Spleen (tissue), 7 donors: ENCODE measurements around the gene PCYT1B.

Source experiments
- POLR2AphosphoS5 ChIP-seq, 3 donors: sonication (generic); formaldehyde crosslinking; IDR thresholded peaks; one replicate each; pipeline ENCODE4 v1.5.1; 2017; ENCODE audit warnings: antibody characterized with exemption in 3 of 3
- TF ChIP-seq, protein P1 (sequence below), 11 experiments: fragments of 200-600 bp in 7 of 11; fragments of 450-650 bp in 4 of 11; sonication (generic) in 4 of 11; IDR thresholded peaks in 8 of 11; conservative IDR thresholded peaks in 3 of 11; 1 replicate in 7 of 11; 2 replicates in 4 of 11; pipeline versions ENCODE4 v1.4.0 to v1.8.0; 2016 to 2021; ENCODE audit warnings: antibody characterized with exemption in 11 of 11, inconsistent platforms in 4 of 11, mild to moderate bottlenecking in 1 of 11
- donor health status: DM: no; HTN: no; CAD: no; lungs with moderate emphysema.
- donor health status: DM: no; HTN: no; CAD: no.
- donor health status: DM: no; HTN: no; CAD: no.

GRCh38 chrX:24575496-24575895 is 71.7 kb downstream of the PCYT1B start:
- TF ChIP-seq POLR2AphosphoS5 (IDR thresholded peaks at IDR 0.05), result no peak
- TF ChIP-seq, protein P1, sequence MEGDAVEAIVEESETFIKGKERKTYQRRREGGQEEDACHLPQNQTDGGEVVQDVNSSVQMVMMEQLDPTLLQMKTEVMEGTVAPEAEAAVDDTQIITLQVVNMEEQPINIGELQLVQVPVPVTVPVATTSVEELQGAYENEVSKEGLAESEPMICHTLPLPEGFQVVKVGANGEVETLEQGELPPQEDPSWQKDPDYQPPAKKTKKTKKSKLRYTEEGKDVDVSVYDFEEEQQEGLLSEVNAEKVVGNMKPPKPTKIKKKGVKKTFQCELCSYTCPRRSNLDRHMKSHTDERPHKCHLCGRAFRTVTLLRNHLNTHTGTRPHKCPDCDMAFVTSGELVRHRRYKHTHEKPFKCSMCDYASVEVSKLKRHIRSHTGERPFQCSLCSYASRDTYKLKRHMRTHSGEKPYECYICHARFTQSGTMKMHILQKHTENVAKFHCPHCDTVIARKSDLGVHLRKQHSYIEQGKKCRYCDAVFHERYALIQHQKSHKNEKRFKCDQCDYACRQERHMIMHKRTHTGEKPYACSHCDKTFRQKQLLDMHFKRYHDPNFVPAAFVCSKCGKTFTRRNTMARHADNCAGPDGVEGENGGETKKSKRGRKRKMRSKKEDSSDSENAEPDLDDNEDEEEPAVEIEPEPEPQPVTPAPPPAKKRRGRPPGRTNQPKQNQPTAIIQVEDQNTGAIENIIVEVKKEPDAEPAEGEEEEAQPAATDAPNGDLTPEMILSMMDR (IDR thresholded peaks at IDR 0.05 in 8 of 11, conservative IDR thresholded peaks at IDR 0.05 in 3 of 11), result no peak
